A172 (cell line): ENCODE measurements around the gene AIG1. TPM values are rescaled to one million over a fixed set of nuclear protein-coding genes. Genes with fewer than 3 reads are reported as not detected.
"Not testable (repeated sequence)": the region's sequence is repeated elsewhere in the genome, so short reads cannot be mapped to it uniquely, and the experiment has no call there.

ENCODE experiments used
- DNase-seq: peaks from one replicate; pipeline ENCODE4 v3.0.0-alpha.2; 2015; ENCODE audit warnings: low spot score
- total RNA-seq: library from RNA; depleted of rRNA; stranded (reverse); fragments of >200 nt; shearing (Covaris generic); gene quantifications from 2 replicates; pipeline ENCODE4 v1.2.3, GENCODE V29; 2014

The AIG1 gene
- total RNA-seq, 1 experiment from 2014 or later, result 73.0 TPM

GRCh38 chr6:143164565-143165105, 103.9 kb downstream of the AIG1 start:
- no peak for DNase-seq

- DNase-seq, result no peak
Measured at GRCh38 chr6:143165315-143165855, 104.7 kb downstream of the AIG1 start.

- DNase-seq, result no peak
Measured at GRCh38 chr6:143166247-143166695, 105.6 kb downstream of the AIG1 start.

GRCh38 chr6:143167224-143167623, 106.5 kb downstream of the AIG1 start:
- DNase-seq, result no peak

- not testable (repeated sequence) for DNase-seq
Measured at GRCh38 chr6:143168396-143168816, 107.7 kb downstream of the AIG1 start.

- DNase-seq, result no peak
Measured at GRCh38 chr6:143169440-143169839, 108.8 kb downstream of the AIG1 start.

GRCh38 chr6:143174516-143174915, 113.8 kb downstream of the AIG1 start:
- DNase-seq, result no peak

- no peak for DNase-seq
Measured at GRCh38 chr6:143174951-143175350, 114.3 kb downstream of the AIG1 start.

GRCh38 chr6:143176090-143177021, 115.7 kb downstream of the AIG1 start:
- DNase-seq, result peak; percentile 45

- no peak for DNase-seq
Measured at GRCh38 chr6:143177706-143178105, 117.0 kb downstream of the AIG1 start.

GRCh38 chr6:143179096-143179495, 118.4 kb downstream of the AIG1 start:
- DNase-seq, result no peak

- no peak for DNase-seq
Measured at GRCh38 chr6:143179901-143180612, 119.4 kb downstream of the AIG1 start.

GRCh38 chr6:143180826-143181225, 120.1 kb downstream of the AIG1 start:
- no peak for DNase-seq

GRCh38 chr6:143183666-143184065, 123.0 kb downstream of the AIG1 start:
- DNase-seq, result peak; percentile 14

GRCh38 chr6:143185288-143185687, 124.6 kb downstream of the AIG1 start:
- DNase-seq, result no peak

- DNase-seq, result no peak
Measured at GRCh38 chr6:143187238-143187923, 126.7 kb downstream of the AIG1 start.

- DNase-seq, result no peak
Measured at GRCh38 chr6:143188292-143188691, 127.6 kb downstream of the AIG1 start.

GRCh38 chr6:143191361-143191760, 130.7 kb downstream of the AIG1 start:
- DNase-seq, result no peak

GRCh38 chr6:143192766-143193165, 132.1 kb downstream of the AIG1 start:
- no peak for DNase-seq

- no peak for DNase-seq
Measured at GRCh38 chr6:143193571-143194094, 132.9 kb downstream of the AIG1 start.

GRCh38 chr6:143194095-143194589, 133.5 kb downstream of the AIG1 start:
- no peak for DNase-seq
